Stimulated activated CD4-positive, alpha-beta T cell treated with anti-CD3 and anti-CD28 coated beads, Interleukin-1b, Interleukin-23, amount 100 ng/mL, for 48 hours (primary cell): ENCODE measurements around the gene CACNB4.

Experiments
- DNase-seq: peaks from one replicate; pipeline ENCODE4 v3.0.0-alpha.2; 2020

CACNB4 gene

GRCh38 chr2:152086231-152086630 lies 12.6 kb downstream of the CACNB4 start:
- no peak for DNase-seq

GRCh38 chr2:152084076-152084475 lies 14.8 kb downstream of the CACNB4 start:
- DNase-seq: no peak

DNA sequence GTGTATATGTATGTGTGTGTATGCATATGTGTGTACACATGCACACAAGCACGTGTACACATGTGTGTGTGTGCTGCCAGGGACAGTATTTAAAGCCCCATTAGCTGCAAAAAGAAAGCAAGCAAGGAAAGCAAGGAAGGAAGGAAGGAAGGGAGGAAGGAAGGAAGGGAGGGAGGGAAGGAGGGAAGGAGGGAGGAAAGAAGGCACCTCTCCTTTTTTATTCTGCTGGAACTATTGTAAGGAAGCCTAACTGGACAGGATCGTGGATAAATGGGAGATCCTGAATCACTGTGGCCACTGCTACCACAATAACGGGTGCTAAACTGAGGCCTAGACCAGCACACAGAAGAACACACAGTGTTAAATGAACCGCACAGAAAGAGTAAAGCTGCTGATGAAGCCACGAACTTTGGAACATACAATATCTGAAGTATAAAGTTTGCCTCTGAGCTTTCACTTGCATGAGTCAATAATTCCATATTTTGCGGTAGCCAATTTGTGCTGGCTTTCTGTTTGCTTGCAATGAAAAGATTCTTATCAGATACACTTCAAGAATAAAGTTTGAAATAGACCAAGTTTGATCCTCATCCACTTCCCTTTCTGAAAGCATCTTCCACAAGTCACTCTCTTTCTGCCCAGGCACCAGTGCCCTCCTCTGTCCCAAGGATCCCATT lies 15.5 kb downstream of the CACNB4 start:
- no peak for DNase-seq

- DNase-seq: no peak
These were observed 20.2 kb downstream of the CACNB4 start for GRCh38 chr2:152078662-152079061.

DNA sequence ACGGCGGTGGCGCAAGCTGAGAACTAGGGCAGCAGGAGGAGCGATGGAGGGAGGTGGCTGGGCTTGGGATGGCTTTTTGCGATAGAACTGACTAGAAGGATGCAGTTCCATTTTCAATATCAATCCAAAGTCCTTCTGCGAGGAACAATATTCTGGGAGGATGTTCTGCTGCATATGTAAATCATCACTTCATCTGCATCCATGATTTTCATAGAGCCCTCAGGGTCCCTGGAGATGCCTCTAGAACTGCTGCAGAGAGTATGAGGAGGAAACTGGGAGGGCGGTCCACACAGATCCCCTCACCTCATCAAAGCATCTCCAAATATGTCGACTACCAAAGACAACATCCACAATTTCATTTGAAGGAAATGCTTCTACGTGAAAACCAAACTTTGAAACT lies 20.8 kb downstream of the CACNB4 start:
- DNase-seq: no peak

GRCh38 chr2:152075461-152076050 lies 23.3 kb downstream of the CACNB4 start:
- DNase-seq: no peak

DNA sequence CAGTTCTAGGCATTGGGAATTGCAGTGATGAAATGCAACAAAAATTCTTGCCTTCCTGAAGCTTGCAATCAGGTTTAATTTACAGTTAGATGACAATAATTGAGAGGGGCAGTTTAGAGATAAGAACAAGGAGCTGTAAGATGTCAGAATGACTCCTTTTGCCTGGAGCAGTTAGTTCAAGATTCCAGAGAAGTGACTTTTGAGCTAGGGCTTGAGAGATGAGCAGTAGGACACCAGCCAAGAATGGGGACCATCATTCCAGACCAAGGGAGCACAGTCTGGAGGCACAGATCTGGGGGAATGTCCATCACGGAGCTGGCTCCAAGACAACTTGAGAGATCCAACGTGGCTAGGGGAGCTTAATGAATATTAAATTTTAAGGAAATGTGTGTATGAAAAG lies 26.8 kb downstream of the CACNB4 start:
- DNase-seq: no peak

DNA sequence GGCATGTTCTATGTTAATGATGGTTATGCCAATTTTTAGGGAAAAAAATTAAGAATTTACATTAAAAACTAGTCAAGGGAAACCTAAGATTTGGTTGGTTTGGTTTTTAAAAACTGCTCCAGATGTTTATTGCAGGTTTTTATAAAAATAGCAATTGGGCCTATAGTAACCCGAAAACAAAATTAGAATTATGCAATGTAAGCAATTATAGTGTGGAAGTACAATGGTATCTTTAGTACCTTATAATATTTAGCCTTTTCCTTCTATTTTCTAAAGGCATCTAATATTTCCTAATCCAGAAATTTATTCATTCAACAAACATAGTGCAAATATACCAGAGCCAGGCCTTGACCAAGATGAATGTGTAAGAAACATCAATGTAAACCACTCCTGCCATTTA lies 27.3 kb downstream of the CACNB4 start:
- DNase-seq: no peak

DNA sequence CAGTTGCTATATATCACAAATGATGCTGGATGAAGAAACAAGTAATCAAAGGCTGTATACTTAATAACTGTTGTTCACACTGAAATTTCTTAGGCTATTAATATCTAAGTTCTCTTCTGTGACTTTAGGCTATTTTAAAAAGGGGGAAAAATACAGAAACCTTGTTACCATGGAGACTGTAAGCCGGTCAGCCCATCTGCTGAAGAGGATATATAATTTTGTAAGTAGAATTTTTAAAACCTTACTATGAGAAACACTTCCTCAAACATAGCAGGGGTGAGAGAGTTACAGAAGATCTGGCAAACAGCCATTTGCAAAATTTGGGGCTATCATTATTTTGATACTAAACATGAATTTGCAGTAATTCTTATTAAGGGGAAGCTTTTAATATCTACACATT lies 27.8 kb downstream of the CACNB4 start:
- no peak for DNase-seq

GRCh38 chr2:152068226-152068625 lies 30.6 kb downstream of the CACNB4 start:
- no peak for DNase-seq

GRCh38 chr2:152067823-152068222 lies 31.0 kb downstream of the CACNB4 start:
- no peak for DNase-seq

GRCh38 chr2:152065945-152066344 lies 32.9 kb downstream of the CACNB4 start:
- DNase-seq: no peak

- no peak for DNase-seq
These were observed 34.8 kb downstream of the CACNB4 start for GRCh38 chr2:152064001-152064400.

DNA sequence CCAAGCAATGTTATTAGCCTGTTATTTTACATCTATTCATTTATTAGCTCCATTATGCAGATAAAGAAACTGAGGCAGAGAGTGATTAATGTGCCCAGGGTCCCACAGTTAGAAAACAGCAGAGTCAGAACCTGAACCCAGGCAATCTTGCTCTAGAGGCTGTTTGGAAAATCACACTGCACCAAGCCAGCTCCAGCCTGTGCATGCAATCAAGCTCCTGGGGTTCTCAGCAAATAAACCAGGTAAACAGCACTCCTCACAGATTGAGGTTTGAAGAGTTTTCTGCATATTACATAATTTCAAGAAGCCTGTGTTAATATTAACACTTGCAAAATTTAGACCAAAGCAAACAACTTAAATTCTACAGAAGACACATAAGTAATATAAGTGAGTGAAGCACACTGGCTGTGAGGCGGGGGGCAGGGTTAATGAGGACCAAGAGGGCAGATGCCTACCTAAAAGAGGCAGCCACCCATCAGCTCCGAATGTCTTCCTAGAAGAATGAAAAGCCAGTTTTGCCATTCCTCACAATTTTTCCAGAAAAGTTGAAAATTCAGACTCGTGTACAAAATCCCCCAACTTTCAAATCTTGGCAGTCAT lies 35.4 kb downstream of the CACNB4 start:
- DNase-seq: no peak

GRCh38 chr2:152062125-152063091 lies 36.4 kb downstream of the CACNB4 start:
- DNase-seq: no peak

GRCh38 chr2:152061383-152061782 lies 37.5 kb downstream of the CACNB4 start:
- DNase-seq: no peak

- no peak for DNase-seq
These were observed 40.2 kb downstream of the CACNB4 start for GRCh38 chr2:152058655-152059054.

- DNase-seq: no peak
These were observed 42.4 kb downstream of the CACNB4 start for GRCh38 chr2:152056418-152056817.

DNA sequence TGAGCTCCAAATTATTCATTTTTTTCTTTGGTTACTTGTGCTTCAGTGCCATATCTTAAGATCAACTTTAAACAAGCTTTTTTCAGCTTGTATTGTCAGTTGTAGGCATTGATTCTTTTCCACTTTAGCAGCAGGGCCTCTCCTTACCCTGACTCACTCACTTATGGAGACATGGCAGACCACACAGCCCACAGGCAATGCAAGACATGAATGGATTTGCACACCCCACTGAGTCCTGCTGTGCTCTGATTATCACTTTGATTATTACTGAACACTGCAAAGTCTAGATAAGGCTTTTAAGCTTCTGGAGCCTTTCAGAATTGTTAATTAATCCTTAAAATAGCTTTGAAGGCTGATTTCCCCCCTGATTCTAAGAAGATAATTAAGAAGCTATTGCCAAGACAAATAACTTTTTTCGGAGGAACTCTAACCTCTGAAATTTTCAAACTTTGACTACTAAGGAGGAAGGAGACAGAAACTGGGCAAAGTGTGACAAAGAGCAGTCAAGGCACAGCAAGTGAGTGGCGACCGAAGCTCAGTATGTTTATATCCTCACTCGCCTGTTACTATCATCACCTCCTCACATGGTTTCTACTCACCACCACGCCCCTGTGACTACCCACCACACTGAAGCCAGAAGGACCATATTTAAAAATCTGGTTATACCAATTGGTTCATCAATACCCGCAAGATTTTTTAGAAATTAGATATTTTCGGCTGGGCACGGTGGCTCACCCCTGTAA lies 43.3 kb downstream of the CACNB4 start:
- no peak for DNase-seq

- DNase-seq: no peak
These were observed 44.3 kb downstream of the CACNB4 start for GRCh38 chr2:152054593-152054992.

- DNase-seq: no peak
These were observed 47.4 kb downstream of the CACNB4 start for GRCh38 chr2:152051436-152051835.

DNA sequence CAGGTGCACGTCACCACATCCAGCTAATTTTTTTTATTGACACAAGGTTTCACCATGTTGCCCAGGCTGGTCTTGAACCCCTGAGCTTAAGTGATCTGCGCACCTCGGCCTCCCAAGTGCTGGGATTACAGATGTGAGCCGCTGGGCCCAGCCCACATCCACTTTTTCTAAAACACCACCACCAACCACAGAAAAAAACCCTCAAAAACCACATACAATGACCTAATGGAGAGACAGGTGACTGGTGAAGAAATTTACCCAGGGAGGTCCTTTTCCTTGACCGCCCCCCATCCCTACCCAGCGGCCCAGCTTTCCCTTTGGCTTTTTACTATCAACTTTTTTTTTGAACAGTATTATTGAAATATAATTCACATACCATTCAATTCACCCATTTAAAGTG lies 47.9 kb downstream of the CACNB4 start:
- DNase-seq: no peak

DNA sequence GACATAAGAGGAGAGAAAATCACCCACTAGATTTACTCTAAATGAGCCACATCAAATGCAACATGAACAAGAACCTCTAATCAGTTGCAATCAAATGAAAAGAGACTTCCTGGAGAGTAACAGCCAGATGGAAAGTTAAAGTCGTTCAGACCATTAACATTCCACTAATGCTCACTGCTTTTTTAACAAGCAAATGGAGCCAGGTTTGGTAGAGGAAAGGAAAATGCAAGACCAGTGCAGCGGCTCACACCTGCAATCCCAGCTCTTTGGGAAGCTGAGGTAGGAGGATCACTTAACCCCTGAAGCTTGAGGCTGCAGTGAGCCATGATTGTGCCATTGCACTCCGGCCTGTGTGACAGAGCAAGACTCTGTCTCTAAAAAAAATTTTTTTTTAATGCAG lies 48.5 kb downstream of the CACNB4 start:
- DNase-seq: no peak
